Right lobe of liver (tissue), 4 donors: ENCODE measurements around the gene MIDN.

Experiments used
- CTCF ChIP-seq, 4 donors: fragments of 200-600 bp in 3 of 4; fragments of 450-650 bp in 1 of 4; IDR thresholded peaks; one replicate each; pipeline versions ENCODE4 v1.5.1 to v1.8.0; 2016 to 2022; ENCODE audit warnings: antibody characterized with exemption in 4 of 4, mild to moderate bottlenecking in 2 of 4
- POLR2A ChIP-seq: fragments of 450-650 bp; IDR thresholded peaks from one replicate; pipeline ENCODE4 v1.6.1; 2017; ENCODE audit warnings: antibody characterized with exemption, mild to moderate bottlenecking
- donor health status: DM: no; HTN: no; CAD: no.
- donor health status: DM: no; HTN: no; CAD: no.
- donor health status: DM: no; HTN: yes; CAD: no.

- no peak for TF ChIP-seq CTCF (IDR thresholded peaks at IDR 0.05)
- no peak for TF ChIP-seq POLR2A
Observed at GRCh38 chr19:1254081-1254527, 5.7 kb downstream of the MIDN start.
